K562 (cell line): Measurements from ENCODE around the gene NEDD4L. TPM values are rescaled to one million over a fixed set of nuclear protein-coding genes. Genes with fewer than 3 reads are reported as not detected.

Experiments
- CAMTA2 ChIP-seq: fragments of 250-450 bp; sonication (Bioruptor Pico); conservative IDR thresholded peaks from 2 replicates; pipeline ENCODE4 v1.5.1; 2022
- polyA plus RNA-seq, 8 experiments: library from polyadenylated mRNA; depleted of rRNA in 4 of 8; stranded (reverse) in 5 of 8; unstranded in 3 of 8; fragments of >200 nt; fragmentation: Nextera tagmentation in 2 of 8; fragmentation: Illumina TruSeq in 1 of 8; extraction: Ambion mirVana in 2 of 8; extraction: Trizol in 1 of 8; gene quantifications; 2 replicates each; pipeline versions ENCODE4 v1.2.1 to v1.2.3, GENCODE V29; 2011 to 2014; ENCODE audit warnings: inconsistent platforms in 1 of 8, missing spikeins in 1 of 8
- total RNA-seq, 7 experiments: library from RNA; depleted of rRNA in 6 of 7; stranded (reverse); fragments of >200 nt in 6 of 7; fragmentation: Illumina TruSeq in 2 of 7; extraction: Trizol in 2 of 7; gene quantifications; 2 replicates each; pipeline versions ENCODE4 v1.2.1 to v1.2.3, GENCODE V29; 2011 to 2021; ENCODE audit warnings: low replicate concordance in 1 of 7
- TF ChIP-seq, protein P1 (sequence below), 2 experiments: fragments of 450-650 bp; IDR thresholded peaks; 2 replicates each; pipeline ENCODE4 v1.6.1; 2016; ENCODE audit warnings: mild to moderate bottlenecking in 2 of 2, borderline replicate concordance in 1 of 2, low read depth in 1 of 2, moderate library complexity in 1 of 2

Gene NEDD4L
- total and polyA plus RNA-seq, 9 of the 15 experiments (the other 6 are each of a cell fraction or from before 2014, with no cell fraction given) = 8.1 to 33.4 (median 19.9) TPM

DNA sequence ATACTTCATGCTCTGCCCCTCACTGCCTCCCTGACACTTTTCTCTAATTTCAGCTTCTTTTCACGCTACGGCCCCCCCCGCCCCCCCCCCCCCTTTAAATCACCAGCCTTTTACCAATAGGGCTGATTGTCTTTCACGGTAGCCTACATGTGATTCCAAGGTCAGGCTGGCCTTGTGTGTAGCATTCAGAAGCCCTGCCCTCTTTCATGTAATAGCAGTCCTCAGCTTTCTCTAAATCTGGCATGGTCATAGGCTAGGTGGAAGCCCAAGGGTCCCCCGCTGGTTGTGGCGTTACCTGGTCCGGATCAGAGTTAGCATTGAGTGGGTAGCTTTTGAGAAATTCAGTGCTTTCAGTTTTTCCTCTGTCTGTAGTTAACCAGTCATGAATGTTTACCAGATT, 303.1 kb downstream of the NEDD4L start (continued):
- TF ChIP-seq, protein P1, sequence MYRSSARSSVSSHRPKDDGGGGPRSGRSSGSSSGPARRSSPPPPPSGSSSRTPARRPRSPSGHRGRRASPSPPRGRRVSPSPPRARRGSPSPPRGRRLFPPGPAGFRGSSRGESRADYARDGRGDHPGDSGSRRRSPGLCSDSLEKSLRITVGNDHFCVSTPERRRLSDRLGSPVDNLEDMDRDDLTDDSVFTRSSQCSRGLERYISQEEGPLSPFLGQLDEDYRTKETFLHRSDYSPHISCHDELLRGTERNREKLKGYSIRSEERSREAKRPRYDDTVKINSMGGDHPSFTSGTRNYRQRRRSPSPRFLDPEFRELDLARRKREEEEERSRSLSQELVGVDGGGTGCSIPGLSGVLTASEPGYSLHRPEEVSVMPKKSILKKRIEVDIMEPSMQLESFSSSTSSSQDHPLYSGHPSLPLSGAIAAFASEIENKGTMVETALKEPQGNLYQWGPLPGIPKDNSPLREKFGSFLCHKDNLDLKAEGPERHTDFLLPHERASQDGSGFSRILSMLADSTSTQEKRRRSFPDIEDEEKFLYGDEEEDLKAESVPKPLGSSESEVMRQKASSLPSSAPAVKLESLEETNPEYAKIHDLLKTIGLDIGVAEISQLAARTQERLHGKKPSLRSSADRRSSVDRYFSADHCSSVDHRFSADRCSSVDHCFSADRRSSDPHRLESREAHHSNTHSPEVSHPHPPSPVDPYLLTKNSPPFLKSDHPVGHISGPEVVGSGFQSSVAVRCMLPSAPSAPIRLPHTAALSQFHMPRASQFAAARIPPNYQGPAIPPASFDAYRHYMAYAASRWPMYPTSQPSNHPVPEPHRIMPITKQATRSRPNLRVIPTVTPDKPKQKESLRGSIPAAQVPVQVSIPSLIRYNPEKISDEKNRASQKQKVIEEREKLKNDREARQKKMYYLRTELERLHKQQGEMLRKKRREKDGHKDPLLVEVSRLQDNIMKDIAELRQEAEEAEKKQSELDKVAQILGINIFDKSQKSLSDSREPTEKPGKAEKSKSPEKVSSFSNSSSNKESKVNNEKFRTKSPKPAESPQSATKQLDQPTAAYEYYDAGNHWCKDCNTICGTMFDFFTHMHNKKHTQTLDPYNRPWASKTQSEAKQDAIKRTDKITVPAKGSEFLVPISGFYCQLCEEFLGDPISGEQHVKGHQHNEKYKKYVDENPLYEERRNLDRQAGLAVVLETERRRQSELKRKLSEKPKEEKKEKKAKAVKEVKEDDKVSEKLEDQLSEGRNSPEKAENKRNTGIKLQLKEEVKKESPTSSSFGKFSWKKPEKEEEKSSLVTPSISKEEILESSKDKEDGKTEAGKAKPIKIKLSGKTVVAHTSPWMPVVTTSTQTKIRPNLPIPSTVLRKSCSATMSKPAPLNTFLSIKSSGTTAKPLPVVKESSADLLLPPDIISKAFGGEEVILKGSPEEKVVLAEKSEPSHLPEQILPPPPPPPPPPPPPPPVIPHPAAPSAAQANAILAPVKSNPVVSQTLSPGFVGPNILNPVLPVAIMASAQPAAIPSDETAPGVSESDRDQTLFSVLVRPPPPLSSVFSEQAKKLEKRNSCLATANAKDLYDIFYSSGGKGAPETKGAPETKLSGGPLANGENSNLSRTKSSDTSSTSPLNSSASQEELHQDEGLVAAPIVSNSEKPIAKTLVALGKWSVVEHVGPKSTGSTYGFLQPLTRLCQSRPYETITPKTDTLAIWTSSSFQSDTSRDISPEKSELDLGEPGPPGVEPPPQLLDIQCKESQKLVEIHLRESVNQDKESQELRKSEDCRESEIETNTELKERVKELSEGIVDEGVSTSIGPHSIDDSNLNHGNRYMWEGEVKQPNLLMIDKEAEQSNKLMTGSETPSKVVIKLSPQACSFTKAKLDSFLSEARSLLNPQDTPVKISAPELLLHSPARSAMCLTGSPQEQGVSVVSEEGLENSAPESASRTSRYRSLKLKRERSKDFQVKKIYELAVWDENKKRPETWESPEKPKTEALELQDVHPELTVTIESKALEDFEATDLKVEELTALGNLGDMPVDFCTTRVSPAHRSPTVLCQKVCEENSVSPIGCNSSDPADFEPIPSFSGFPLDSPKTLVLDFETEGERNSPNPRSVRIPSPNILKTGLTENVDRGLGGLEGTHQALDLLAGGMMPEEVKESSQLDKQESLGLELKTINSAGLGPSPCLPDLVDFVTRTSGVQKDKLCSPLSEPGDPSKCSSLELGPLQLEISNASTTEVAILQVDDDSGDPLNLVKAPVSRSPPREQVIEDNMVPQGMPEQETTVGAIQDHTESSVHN (IDR thresholded peaks at IDR 0.05; ENCODE audit: borderline replicate concordance in 1 of 2, low read depth in 1 of 2) = no peak
- no peak for TF ChIP-seq CAMTA2 (CRISPR knock-in tag)
- TF ChIP-seq, all 486 proteins: peak for 0
